ENCODE results near the gene ATP13A1.
"Not testable (repeated sequence)": the region's sequence is repeated elsewhere in the genome, so short reads cannot be mapped to it uniquely, and the experiment has no call there.

ATP13A1 gene

GRCh38 chr19:19619181-19619848, 44.2 kb downstream of the ATP13A1 start:
- no peak for DNase-seq (ENCODE audit: low read depth)

GRCh38 chr19:19618219-19619051, 45.0 kb downstream of the ATP13A1 start, which contains the start of gene PBX4:
TSS of gene PBX4 (minus strand) at chr19:19618687. CDS start at chr19:19618629, 58 bp downstream.
- DNase-seq (ENCODE audit: low read depth): peak; percentile 98

DNA sequence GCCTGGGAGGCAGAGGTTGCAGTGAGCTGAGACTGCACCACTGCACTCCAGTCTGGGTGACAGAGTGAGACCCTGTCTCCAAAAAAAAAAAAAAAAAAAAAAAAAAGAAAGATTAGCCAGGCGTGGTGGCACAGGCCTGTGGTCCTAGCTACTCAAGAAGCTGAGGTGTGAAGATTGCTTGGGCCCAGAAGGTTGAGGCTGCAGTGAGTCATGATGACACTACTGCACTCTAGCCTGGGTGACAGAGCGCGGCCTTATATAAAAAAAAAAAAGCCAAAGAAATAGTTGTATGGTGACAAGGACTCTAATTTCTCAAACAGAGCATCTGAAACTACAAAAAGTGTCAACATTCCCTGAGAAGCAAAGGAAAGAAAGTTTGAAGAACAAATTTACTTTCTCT, 48.4 kb downstream of the ATP13A1 start:
- no peak for DNase-seq (ENCODE audit: low read depth)

DNA sequence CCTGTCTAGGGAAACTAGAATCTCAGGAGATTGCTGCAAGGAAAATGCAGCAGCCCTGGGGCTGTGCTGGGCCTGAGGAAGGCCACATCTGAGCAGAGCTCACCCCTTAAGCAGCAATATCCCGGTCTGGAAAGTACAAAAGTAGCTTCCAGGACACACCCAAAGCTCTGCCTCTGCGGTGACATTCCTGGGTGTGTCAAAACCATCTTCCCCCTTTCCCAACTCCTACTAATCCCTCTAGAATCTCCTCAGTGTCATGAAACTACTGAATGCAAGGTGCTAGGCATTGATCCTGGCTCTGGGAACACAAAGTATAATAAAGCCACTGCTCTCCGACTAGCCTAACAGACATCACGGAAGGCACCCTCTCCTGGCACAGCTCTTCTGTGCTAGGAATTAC, 50.0 kb downstream of the ATP13A1 start:
- no peak for DNase-seq (ENCODE audit: low read depth)

DNA sequence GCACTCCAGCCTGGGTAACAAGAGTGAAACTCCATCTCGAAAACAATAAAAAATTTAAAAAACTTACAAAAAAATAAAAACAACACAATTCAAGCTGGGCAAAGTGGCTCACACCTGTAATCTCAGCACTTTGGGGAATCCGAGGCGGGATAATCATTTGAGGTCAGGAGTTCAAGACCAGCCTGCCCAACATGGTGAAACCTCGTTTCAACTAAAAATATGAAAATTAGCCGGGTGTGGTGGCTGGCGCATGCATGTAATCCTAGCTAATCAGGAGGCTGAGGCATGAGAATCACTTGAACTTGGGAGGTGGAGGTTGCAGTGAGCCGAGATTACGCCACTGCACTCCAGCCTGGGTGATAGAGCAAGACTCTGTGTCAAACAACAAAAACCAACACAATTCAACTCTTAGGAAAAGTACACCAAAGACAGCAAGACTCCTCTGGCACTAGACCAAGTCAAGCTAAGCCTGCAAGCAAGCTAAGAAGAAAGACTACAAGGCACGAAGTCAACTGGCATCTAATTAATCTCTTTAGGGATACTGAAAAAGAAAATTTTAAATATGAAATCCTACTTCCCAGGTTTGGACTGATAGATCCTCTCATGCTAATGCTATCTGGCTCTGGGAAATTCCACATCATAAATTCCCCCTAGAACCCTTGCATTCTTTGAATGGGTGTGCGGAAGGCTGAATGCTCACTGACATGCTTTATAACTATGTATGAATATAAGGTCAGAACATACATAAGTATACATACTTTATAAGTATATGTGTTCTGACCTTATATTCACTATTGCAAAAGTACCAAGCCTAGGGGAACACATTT, 52.9 kb downstream of the ATP13A1 start:
- no peak for DNase-seq (ENCODE audit: low read depth)

DNA sequence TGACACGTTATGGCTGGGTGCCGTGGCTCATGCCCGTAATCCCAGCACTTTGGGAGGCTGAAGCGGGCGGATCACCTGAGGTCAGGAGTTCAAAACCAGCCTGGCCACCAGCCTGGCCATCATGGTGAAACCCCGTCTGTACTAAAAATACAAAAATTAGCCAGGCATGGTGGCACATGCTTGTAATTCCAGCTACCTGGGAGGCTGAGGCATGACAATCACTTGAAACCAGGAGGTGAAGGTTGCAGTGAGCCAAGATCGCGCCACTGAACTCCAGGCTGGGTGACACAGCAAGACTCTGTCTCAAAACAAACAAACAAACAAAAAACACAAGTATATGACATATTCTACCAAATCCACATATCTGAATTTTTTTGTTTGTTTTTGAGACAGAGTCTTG, 56.8 kb downstream of the ATP13A1 start:
- not testable (repeated sequence) for DNase-seq (ENCODE audit: low read depth)

GRCh38 chr19:19606021-19606420, 57.5 kb downstream of the ATP13A1 start:
- DNase-seq (ENCODE audit: low read depth): no peak

DNA sequence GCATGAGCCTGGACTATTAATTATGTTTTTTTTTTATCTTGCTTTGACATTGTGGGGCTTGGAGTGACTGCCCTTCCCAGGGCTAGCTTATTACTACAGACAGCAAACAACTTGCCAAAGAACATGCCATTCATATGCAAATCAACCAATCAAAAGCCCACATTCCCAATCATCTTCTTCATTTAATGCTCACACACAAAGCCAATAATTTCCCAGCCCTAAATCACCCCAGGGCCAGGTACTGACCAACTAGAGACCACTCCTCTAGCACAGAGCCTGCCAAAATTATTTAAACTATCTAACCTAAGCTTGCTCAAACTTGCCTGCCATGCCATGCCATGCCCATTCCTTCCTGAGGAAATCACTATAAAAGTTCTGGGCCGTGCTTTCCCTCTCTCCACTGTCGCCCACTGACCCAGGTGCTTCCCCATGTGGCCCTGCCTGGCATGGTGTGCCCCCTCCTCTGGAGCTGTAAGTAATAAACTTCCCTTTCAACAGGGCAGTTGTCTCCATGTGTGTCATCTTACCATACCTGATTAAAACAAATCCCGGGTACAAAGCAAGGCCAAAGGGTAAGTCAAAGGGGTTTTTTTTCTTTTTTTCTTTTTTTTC, 60.7 kb downstream of the ATP13A1 start:
- no peak for DNase-seq (ENCODE audit: low read depth)

DNA sequence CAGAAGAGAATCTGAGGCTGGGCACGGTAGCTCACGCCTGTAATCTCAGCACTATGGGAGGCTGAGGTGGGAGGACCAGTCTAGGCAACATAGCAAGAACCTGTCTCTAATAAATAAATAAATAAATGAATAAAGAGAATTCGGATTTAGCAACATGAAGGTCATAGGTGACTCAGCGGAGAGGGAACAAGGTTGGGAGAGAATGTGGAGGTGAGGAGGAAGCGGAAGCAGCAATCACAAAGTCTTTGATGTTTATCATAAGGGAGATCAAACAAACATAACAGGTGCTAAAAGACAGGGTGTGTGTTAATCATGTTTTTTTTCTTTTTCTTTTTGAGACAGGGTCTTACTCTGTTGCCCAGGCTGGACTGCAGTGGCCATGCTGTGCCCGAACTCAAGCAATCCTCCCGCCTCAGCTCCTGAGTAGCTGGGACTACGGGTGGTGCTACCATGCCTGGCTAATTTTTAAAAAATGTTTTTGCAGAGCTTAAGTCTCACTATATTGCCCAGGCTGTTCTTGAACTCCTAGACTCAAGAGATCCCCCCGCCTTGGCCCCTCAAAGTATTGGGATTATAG, 61.3 kb downstream of the ATP13A1 start:
- DNase-seq (ENCODE audit: low read depth): no peak

GRCh38 chr19:19600793-19601330, 62.6 kb downstream of the ATP13A1 start:
- no peak for DNase-seq (ENCODE audit: low read depth)

DNA sequence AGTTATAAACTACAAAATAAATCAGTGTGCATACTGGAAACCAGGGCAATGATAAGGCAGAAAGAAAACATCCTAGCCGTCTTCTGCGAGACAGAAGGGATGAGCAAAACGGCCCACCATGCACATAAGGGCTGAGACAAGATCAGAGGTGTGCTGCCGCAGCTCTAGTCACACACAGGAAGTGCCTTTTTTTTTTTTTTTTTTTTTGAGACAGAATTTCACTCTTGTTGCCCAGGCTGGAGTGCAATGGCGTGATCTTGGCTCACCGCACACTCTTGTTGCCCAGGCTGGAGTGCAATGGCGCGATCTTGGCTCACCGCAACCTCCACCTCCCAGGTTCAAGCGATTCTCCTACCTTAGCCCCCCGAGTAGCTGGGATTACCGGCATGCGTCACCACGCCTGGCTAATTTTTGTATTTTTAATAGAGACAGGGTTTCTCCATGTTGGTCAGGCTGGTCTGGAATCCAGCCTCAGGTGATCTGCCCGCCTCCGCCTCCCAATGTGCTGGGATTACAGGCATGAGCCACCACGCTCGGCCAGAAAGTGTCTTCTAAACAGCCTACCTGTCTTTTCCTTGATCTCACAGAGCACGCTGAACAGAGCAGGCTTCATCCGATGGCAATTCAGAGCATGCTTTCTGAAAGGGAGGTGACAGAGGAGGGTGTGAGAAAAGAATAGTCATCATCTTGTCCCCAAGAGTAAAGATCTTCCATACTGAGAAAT, 64.6 kb downstream of the ATP13A1 start:
- peak; percentile 43 for DNase-seq (ENCODE audit: low read depth)

GRCh38 chr19:19597809-19598306, 65.6 kb downstream of the ATP13A1 start:
- DNase-seq (ENCODE audit: low read depth): peak; percentile 57

Data from activated T-cell treated with anti-CD3 and anti-CD28 coated beads for 24 hours (primary cell).